ENCODE measurements around the gene CAPN1.
"Not testable (repeated sequence)": the region's sequence is repeated elsewhere in the genome, so short reads cannot be mapped to it uniquely, and the experiment has no call there.

Gene CAPN1

DNA sequence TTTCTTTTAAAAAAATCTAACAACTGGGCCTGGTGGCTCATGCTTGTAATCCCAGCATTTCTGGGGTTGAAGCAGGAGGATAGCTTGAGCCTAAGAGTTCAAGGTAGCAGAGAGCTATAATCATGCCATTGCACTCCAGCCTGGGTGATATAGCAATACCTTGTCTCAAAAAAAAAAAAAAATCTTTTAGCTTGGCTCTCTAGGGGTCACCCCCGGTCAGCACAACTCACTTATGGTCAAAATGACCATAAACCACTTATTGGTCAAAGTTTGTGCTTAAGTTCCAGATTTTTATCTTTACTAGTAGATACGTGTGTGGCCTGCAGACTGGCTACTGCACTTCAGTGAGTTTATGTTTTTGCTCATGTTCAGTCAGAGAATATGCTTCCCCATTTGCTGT, 18.0 kb upstream of the CAPN1 start:
- no peak for DNase-seq (ENCODE audit: low read depth)
- TF ChIP-seq, protein P1, sequence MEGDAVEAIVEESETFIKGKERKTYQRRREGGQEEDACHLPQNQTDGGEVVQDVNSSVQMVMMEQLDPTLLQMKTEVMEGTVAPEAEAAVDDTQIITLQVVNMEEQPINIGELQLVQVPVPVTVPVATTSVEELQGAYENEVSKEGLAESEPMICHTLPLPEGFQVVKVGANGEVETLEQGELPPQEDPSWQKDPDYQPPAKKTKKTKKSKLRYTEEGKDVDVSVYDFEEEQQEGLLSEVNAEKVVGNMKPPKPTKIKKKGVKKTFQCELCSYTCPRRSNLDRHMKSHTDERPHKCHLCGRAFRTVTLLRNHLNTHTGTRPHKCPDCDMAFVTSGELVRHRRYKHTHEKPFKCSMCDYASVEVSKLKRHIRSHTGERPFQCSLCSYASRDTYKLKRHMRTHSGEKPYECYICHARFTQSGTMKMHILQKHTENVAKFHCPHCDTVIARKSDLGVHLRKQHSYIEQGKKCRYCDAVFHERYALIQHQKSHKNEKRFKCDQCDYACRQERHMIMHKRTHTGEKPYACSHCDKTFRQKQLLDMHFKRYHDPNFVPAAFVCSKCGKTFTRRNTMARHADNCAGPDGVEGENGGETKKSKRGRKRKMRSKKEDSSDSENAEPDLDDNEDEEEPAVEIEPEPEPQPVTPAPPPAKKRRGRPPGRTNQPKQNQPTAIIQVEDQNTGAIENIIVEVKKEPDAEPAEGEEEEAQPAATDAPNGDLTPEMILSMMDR (conservative IDR thresholded peaks at IDR 0.05; ENCODE audit: low read length) = no peak
- H3K4me3 ChIP-seq (ENCODE audit: low read length) = no peak overlapping the region

GRCh38 chr11:65165410-65166317, 16.1 kb upstream of the CAPN1 start:
- TF ChIP-seq, protein P1 (conservative IDR thresholded peaks at IDR 0.05; ENCODE audit: low read length) = no peak
- no peak overlapping the region for H3K4me3 ChIP-seq (ENCODE audit: low read length)
- peak; percentile 9 for DNase-seq (ENCODE audit: low read depth)

- no peak for DNase-seq (ENCODE audit: low read depth)
- H3K4me3 ChIP-seq (ENCODE audit: low read length) = no peak overlapping the region
- TF ChIP-seq, protein P1 (conservative IDR thresholded peaks at IDR 0.05; ENCODE audit: low read length) = no peak
Observed at GRCh38 chr11:65166893-65167292, 14.8 kb upstream of the CAPN1 start.

DNA sequence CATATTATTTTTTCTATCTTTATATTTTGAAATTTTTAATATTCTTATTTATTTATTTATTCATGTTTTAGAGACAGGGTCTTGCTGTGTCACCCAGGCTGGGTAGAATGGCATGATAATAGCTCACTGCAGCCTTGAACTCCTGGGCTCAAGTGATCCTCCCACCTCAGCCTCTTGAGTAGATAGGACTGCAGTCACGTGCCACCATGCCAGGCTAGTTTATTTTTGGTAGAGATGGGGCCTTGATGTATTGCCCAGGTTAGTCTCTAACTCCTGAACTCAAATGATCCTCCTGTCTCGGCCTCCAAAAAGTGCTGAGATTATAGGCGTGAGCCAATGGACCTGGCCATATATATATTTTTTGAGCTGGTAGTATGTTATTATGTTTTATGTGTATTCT, 14.1 kb upstream of the CAPN1 start:
- no peak for DNase-seq (ENCODE audit: low read depth)
- TF ChIP-seq, protein P1 (conservative IDR thresholded peaks at IDR 0.05; ENCODE audit: low read length) = no peak
- H3K4me3 ChIP-seq (ENCODE audit: low read length) = no peak overlapping the region

DNA sequence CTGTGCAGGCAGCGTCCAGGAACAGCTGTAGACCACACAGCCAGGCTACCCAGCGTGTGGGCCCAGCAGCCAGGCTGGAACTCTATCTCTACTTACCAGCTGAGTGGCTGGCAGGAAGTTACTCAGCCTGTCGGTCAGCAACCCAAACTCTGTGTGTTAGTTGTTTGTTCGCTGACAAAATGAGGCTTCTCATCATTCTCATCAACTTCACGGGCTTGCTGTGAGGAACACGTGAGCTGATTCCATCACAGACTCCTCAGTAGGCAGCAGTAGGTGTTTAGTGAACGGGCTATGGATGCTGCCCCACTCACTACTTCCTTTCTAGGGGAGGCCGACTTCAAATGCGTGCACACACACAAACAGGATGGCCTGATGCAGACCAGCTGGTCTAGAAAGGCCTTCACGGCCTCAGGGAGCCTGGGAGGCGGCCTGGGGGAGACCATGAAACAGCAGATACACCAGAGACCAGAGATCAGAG, 12.5 kb upstream of the CAPN1 start:
- TF ChIP-seq, protein P1 (conservative IDR thresholded peaks at IDR 0.05; ENCODE audit: low read length) = no peak
- peak; percentile 8 for DNase-seq (ENCODE audit: low read depth)
- no peak overlapping the region for H3K4me3 ChIP-seq (ENCODE audit: low read length)

GRCh38 chr11:65170058-65170534, 11.6 kb upstream of the CAPN1 start, which contains the start of gene SPDYC:
TSS of gene SPDYC (plus strand) at chr11:65170233. CDS start at chr11:65171358, 1,125 bp downstream.
- H3K4me3 ChIP-seq (ENCODE audit: low read length) = no peak within 1 kb of the TSS
- no peak for DNase-seq (ENCODE audit: low read depth)
- TF ChIP-seq, protein P1 (conservative IDR thresholded peaks at IDR 0.05; ENCODE audit: low read length) = no peak

GRCh38 chr11:65172600-65172999, 9.1 kb upstream of the CAPN1 start:
- H3K4me3 ChIP-seq (ENCODE audit: low read length) = no peak overlapping the region
- TF ChIP-seq, protein P1 (conservative IDR thresholded peaks at IDR 0.05; ENCODE audit: low read length) = no peak
- no peak for DNase-seq (ENCODE audit: low read depth)

- not testable (repeated sequence) for H3K4me3 ChIP-seq (ENCODE audit: low read length); DNase-seq (ENCODE audit: low read depth)
Observed at GRCh38 chr11:65174571-65175010, 7.1 kb upstream of the CAPN1 start.
